ENCODE data around the gene TLCD2. TPM values are rescaled to one million over a fixed set of nuclear protein-coding genes. Genes with fewer than 3 reads are reported as not detected.

The TLCD2 gene, protein sequence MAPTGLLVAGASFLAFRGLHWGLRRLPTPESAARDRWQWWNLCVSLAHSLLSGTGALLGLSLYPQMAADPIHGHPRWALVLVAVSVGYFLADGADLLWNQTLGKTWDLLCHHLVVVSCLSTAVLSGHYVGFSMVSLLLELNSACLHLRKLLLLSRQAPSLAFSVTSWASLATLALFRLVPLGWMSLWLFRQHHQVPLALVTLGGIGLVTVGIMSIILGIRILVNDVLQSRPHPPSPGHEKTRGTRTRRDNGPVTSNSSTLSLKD
- polyA plus RNA-seq (ENCODE audit: insufficient read length in 3 of 3), result 1 to 10 TPM; 5.5 to 6.5 (median 6.2) TPM
- long read RNA-seq, donor 1, result 0 reads
- long read RNA-seq, donor 2, full-length matches to known transcripts, result 3 of 3 reads
- long read RNA-seq, donor 2, partial matches to known transcripts, result 0 of 3 reads
- long read RNA-seq, donor 2, other reads (novel, unspliced or antisense), result 0 of 3 reads
- long read RNA-seq, donor 3, full-length matches to known transcripts, result 3 of 3 reads
- long read RNA-seq, donor 3, partial matches to known transcripts, result 0 of 3 reads
- long read RNA-seq, donor 3, other reads (novel, unspliced or antisense), result 0 of 3 reads
- long read RNA-seq, donor 4, full-length matches to known transcripts, result 1 of 1 reads
- long read RNA-seq, donor 4, partial matches to known transcripts, result 0 of 1 reads
- long read RNA-seq, donor 4, other reads (novel, unspliced or antisense), result 0 of 1 reads
- long read RNA-seq, donor 5, result 0 reads
- long read RNA-seq, donor 6, full-length matches to known transcripts, result 1 of 1 reads
- long read RNA-seq, donor 6, partial matches to known transcripts, result 0 of 1 reads
- long read RNA-seq, donor 6, other reads (novel, unspliced or antisense), result 0 of 1 reads
- long read RNA-seq, donor 7, result 0 reads
- long read RNA-seq, donor 8, result 0 reads
- long read RNA-seq, donor 9, result 0 reads
- long read RNA-seq, donor 10, full-length matches to known transcripts, result 3 of 3 reads
- long read RNA-seq, donor 10, partial matches to known transcripts, result 0 of 3 reads
- long read RNA-seq, donor 10, other reads (novel, unspliced or antisense), result 0 of 3 reads
- long read RNA-seq, donor 11, full-length matches to known transcripts, result 1 of 1 reads
- long read RNA-seq, donor 11, partial matches to known transcripts, result 0 of 1 reads
- long read RNA-seq, donor 11, other reads (novel, unspliced or antisense), result 0 of 1 reads
- long read RNA-seq, donor 12, result 0 reads
- long read RNA-seq, donor 13, result 0 reads
- long read RNA-seq, donor 14, full-length matches to known transcripts, result 1 of 1 reads
- long read RNA-seq, donor 14, partial matches to known transcripts, result 0 of 1 reads
- long read RNA-seq, donor 14, other reads (novel, unspliced or antisense), result 0 of 1 reads
- long read RNA-seq, donor 15, full-length matches to known transcripts, result 2 of 2 reads
- long read RNA-seq, donor 15, partial matches to known transcripts, result 0 of 2 reads
- long read RNA-seq, donor 15, other reads (novel, unspliced or antisense), result 0 of 2 reads
- long read RNA-seq, donor 16, full-length matches to known transcripts, result 3 of 3 reads
- long read RNA-seq, donor 16, partial matches to known transcripts, result 0 of 3 reads
- long read RNA-seq, donor 16, other reads (novel, unspliced or antisense), result 0 of 3 reads

DNA sequence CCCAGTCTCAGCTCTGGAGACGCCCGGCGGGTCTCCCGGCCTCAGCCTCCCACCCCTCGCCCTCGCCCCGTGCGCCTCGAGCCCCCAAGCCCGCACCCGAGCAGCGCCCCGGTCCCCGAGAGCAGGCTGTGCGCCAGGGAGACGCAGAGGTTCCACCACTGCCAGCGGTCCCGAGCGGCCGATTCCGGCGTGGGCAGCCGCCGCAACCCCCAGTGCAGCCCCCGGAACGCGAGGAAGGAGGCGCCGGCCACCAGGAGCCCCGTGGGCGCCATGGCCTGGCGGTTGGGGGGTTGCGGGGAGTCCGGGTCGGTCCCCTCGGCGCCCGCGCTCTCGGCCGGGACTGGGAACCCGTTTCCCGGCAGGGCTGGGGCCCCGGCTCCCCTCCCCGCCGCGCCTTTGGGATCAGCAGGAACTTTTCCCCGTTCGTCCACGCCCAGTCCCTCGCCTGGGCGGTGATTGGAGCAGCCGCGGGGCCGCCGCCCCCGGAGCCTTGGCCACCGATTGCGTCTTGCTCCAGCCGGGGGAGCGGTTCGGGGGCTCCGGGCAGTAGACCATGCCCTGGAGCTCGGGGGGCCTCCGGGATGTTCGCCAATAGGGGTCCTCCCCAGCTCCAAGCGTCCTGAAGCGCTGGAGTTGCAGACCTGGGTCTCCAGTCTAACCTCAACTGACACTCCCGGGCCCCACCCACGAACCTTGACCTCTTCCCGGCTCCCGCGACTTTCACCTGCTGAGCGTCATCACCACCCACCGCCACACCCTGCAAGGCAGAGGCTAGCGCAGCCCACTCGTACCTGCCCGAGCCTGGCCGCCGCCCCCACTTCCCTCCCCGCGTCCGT, at the start of gene TLCD2:
Gene TLCD2, minus strand, starts transcription at position 407 of the 836 bp plus-strand sequence. Its CDS starts 135 bp downstream, at position 272.
- peak in 1 of 11 donors; percentile 52 for DNase-seq (ENCODE audit: extremely low read depth in 1 of 11, low read depth in 9 of 11, low spot score in 4 of 11)

DNA sequence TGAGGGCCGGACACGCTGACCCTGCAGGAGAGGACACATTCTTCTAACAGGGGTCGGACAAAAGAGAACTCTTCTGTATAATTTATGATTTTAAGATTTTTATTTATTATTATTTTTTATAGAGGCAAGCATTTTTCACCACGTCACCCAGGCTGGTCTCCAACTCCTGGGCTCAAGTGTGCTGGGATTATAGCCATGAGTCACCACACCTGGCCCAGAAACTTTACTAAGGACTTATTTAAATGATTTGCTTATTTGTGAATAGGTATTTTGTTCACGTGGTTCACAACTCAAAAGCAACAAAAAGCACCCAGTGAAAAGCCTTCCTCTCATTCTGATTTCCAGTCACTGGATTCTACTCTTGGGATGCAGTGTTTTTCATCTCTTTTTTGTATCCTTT, 49.4 kb upstream of the TLCD2 start:
- no peak for DNase-seq (ENCODE audit: extremely low read depth in 1 of 11, low read depth in 9 of 11, low spot score in 4 of 11)

GRCh38 chr17:1758807-1759206, 48.6 kb upstream of the TLCD2 start:
- no peak for DNase-seq (ENCODE audit: extremely low read depth in 1 of 11, low read depth in 9 of 11, low spot score in 4 of 11)

DNA sequence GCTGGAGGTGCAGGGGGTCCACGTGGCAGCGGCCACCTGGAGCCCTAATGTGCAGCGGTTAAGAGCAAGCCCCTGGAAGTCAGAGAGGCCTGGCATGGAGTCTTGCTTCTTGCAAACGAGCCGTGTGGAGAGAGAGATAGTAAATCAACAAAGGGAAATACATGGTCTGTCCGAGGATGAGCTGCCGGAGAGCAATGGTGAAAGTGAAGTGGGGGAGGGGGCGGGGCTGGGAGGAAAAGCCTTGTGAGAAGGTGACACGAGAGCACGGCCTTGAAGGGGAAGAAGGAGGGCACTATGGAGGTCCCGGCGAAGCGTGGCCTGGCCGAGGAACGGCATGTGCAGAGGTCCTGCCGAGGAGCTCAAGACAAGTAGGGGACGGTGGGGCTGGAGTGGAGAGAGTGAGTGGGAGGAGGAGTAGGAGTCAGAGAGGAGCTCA, 45.7 kb upstream of the TLCD2 start:
- DNase-seq (ENCODE audit: extremely low read depth in 1 of 11, low read depth in 9 of 11, low spot score in 4 of 11), result no peak

DNA sequence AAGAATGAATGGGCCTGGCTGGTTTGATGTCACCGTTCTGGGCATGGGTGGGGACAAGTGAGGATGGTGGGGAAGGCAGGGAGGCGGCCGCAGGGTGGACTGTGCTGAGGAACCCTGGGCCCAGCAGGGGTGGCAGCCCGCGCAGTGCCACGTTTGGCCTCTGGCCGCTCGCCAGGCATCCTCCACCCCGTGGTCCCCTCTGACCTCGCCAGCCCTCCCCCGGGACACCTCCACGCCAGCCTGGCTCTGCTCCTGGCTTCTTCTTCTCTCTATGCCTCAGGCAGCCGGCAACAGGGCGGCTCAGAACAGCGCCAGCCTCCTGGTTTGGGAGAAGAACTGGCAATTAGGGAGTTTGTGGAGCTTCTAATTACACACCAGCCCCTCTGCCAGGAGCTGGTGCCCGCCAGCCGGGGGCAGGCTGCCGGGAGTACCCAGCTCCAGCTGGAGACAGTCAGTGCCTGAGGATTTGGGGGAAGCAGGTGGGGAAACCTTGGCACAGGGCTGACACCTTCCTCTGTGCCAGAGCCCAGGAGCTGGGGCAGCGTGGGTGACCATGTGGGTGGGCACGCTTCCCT, 45.2 kb upstream of the TLCD2 start:
- DNase-seq (ENCODE audit: extremely low read depth in 1 of 11, low read depth in 9 of 11, low spot score in 4 of 11), result no peak

- no peak for DNase-seq (ENCODE audit: extremely low read depth in 1 of 11, low read depth in 9 of 11, low spot score in 4 of 11)
These were observed 44.4 kb upstream of the TLCD2 start for GRCh38 chr17:1754430-1755112.

GRCh38 chr17:1753767-1754429, 43.7 kb upstream of the TLCD2 start:
- DNase-seq (ENCODE audit: extremely low read depth in 1 of 11, low read depth in 9 of 11, low spot score in 4 of 11), result no peak

GRCh38 chr17:1752425-1753262, 42.5 kb upstream of the TLCD2 start:
- no peak for DNase-seq (ENCODE audit: extremely low read depth in 1 of 11, low read depth in 9 of 11, low spot score in 4 of 11)

DNA sequence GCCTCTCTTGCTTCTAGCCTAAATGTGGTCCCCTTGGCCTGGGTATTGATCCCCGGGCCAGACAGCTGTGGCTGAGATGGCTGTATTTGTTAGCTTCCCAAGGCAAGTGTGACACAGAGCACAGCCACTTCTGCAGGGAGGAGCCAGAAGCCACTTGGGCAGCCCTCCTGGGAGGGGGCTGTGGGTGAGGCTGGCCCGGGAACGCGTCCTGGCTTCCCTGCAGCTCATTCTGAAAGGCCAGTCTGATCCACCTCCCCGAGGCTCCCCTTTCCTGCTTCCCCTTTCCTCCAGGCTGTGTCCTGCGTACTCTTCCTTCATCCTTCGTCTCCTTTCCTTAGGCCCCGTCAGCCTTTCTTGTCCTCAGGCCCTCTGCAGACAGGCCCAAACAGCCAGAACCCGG, 40.5 kb upstream of the TLCD2 start:
- no peak for DNase-seq (ENCODE audit: extremely low read depth in 1 of 11, low read depth in 9 of 11, low spot score in 4 of 11)

DNA sequence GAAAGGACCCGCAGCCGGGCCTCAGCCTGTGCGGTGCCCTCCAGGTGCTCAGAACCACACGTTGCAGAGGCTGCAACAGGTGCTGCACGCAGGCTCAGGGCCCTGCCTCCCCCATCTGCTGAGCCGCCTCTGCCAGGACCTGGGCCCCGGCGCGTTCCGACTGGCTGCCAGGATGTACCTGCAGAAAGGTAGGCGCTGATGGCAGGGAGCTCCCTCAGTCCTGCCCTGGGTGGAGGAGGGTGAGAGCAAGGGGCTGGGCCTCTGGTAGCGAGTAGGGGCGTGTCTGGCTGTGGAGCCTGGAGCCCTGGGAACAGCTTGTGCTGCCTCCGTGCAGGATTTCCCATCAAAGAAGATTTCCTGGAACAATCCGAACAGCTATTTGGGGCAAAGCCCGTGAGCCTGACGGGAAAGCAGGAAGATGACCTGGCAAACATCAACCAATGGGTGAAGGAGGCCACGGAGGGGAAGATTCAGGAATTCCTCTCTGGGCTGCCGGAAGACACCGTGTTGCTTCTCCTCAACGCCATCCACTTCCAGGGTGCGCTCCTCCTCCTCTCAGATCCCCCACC, 36.9 kb upstream of the TLCD2 start:
- no peak for DNase-seq (ENCODE audit: extremely low read depth in 1 of 11, low read depth in 9 of 11, low spot score in 4 of 11)

DNA sequence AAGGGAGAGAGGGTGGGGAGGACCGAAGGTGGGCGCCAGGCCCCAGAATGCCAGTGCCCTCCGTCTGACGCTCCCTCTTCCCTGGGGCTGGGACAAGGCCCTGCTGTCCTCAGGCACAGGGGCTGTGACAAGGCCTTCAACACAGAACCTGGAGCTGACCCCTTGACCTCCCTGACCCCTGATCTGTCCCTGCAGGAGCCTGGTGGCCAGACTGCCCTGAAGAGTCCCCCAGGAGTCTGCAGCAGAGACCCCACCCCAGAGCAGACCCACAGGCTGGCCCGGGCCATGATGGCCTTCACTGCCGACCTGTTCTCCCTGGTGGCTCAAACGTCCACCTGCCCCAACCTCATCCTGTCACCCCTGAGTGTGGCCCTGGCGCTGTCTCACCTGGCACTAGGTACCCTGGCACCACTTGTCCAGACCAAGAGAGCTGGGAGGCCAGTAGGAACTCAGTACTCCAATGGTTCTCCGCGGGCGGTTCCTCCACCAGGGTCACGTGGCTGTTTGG, 35.4 kb upstream of the TLCD2 start:
- DNase-seq (ENCODE audit: extremely low read depth in 1 of 11, low read depth in 9 of 11, low spot score in 4 of 11), result no peak

DNA sequence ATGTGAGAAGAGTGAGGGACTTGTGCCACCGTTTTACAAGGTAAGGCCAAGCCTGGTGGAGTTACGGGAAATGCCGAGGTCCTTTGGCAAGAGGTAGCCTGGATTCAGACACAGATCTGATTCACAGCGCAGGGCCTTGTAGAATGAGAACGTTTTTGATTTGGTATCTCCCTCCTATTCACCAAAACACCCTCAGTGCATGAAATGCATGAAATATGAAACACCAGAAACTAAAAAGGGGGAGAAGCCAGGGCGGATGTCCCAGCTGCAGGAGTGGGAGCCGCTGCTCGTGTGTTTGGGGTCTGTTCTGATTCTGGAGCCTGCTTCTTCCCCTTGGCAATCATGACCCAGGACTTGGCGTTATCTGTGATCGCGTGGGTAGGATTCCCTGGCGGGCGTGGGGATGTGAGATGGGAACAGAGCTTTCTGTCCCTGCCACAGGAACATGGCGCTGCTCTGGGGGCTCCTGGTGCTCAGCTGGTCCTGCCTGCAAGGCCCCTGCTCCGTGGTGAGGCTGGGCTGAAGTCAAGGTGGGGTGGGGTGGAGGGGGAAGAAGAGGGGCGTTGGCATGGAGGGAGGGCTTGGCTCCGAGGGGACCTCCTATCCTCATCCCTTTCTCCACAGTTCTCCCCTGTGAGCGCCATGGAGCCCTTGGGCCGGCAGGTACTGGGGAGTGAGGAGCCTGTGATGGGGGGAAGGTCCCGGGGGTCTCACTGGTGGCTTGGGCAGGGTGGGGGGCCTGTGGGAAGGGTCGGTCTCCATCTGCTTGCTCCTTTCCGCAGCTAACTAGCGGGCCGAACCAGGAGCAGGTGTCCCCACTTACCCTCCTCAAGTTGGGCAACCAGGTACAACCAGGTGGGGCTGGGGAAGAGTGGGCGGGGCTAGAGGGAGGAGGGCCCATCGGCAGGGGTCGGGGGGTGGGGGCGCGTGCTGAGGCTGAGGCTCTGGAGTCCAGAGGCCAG, 34.7 kb upstream of the TLCD2 start:
- DNase-seq (ENCODE audit: extremely low read depth in 1 of 11, low read depth in 9 of 11, low spot score in 4 of 11), result no peak

DNA sequence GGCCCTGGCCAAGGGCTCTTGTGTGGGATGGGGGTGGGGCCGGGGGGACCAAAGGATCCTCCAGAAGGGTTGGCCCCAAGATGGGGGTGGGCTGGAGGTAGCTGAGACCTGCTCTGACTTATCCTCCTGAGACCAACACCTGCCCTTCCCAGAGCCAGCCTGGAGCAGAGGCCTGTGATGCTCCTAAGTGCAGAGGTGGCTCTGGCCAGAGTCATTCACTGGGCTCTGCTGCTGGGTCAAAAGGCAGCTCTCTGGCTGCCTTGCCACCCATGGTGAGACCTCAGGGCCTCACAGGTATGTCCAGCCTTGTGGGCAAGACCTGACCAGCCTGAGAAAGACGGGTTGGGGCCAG, 32.9 kb upstream of the TLCD2 start:
- no peak for DNase-seq (ENCODE audit: extremely low read depth in 1 of 11, low read depth in 9 of 11, low spot score in 4 of 11)
